GM21619 (cell line): ENCODE results near the gene MGARP.
"Not testable (repeated sequence)": the region's sequence is repeated elsewhere in the genome, so short reads cannot be mapped to it uniquely, and the experiment has no call there.

ENCODE experiments used
- ATAC-seq: cut with Tn5 transposase; IDR thresholded peaks from one replicate; pipeline ENCODE4 v1.9.1; 2021; ENCODE audit not compliant: unreplicated experiment

Gene MGARP

DNA sequence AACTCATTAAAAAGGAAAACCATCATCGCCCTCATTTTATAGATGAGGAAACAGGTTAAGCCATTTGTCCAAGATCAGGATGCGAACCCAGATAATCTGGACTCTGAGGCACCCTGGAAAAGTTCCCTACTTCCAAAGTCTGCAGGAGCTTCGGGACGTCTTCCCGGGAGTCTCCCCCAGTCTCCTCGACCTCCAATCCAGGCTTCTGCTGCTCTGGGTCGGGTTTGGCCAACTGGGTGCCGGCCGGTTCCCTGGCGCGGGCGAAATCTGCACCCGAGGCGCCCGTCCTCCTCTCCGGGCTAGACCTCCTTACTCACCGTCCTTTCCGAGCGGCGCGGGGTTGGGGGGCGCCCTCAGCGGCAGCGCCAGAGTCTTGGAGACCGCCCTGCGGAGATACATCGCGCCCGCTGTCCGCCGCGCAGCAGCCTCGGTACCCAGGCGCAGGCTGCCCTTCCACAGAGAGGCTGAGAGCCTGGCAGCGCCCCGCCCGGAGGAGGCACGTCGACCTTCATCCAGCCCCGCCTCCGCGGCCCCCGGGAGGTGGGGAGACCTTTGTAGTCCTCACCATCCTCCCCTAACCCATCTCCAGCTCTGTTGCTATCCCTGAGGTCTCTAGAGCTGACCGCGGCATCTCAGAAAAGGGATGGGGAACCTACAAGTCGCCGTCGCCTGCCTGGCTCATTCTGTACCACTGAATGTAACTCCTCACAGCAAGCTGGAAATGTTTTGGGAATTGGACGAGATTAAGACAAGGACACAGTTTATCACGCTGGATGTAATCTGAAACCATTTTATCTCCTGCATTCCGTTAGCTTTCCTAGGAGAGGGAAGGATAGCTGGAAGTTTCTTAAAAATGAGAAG lies at the start of gene MGARP:
Gene MGARP (minus strand): TSS at position 466 of the 861 bp plus-strand sequence. CDS start 67 bp downstream, at position 399.
- no peak for ATAC-seq

DNA sequence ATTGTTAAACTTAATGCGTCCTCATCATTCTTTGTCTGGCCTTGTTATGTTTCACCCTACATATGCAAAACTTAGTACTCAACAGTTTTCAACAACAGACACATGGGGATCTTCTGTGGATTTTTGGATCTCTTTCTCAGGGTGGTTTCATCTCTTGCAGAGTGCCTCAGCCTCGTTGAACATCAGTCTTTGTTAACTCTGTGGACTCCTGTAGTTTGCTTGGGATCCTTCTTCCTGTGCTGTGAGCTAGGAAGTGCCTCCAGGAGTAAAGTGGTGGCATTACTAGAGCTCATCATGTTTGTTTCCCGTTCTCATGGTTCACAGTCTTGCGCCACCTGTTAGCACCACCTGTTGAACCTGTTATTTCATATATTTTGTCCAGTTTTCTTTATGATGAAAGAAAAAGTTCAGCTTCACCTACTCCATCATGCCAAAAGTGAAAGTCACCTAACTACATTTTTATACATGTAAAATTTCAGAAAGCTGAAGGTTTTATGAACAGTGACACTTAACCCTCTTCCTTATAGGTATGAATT lies 49.7 kb upstream of the MGARP start:
- ATAC-seq: no peak

DNA sequence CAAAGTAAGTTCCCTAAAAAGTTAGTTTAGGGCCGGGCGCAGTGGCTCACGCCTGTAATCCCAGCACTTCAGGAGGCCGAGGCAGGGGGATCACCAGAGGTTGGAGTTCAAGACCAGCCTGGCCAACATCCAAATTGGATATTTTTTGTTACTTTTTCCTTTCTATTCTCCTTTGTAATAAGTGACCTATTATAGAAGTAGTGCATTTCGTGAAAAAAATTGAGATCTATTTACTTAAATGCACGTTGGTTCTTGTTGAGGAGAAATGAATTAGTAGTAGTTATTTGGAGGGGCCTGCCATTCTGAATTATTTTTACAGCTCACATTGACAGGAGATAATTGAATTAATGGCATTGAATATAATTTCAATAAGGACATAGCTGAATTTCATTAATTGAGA lies 44.6 kb upstream of the MGARP start:
- ATAC-seq: no peak

DNA sequence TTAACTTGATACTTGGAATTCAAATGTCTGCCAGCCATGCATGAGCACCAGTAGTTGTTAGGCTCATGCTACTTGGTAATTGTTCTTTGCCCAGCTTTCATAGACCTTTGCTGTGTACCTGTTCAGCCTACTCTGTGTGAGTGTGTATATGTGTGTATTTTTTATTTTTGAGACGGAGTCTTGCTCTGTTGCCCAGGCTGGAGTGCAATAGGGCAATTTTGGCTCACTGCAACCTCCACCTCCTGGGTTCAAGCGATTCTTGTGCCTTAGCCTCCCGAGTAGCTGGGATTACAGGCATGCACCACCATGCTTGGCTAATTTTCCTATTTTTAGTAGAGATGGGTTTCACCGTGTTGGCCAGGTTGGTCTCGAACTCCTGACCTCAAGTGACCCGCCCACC lies 42.5 kb upstream of the MGARP start:
- not testable (repeated sequence) for ATAC-seq

DNA sequence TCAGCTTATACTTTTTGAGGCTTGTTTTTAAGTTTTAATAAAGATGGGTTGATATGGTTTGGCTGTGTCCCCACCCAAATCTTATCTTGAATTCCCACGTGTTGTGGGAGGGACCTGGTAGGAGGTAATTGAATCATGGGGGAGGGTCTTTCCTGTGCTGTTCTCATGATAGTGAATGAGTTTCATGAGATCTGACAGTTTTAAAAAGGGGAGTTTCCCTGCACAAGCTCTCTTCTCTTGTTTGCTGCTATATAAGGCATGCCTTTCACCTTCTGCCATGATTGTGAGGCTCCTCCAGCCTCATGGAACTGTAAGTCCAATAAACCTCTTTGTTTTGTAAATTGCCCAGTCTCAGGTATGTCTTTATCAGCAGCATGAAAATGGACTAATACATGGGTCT lies 42.0 kb upstream of the MGARP start:
- ATAC-seq: not testable (repeated sequence)

DNA sequence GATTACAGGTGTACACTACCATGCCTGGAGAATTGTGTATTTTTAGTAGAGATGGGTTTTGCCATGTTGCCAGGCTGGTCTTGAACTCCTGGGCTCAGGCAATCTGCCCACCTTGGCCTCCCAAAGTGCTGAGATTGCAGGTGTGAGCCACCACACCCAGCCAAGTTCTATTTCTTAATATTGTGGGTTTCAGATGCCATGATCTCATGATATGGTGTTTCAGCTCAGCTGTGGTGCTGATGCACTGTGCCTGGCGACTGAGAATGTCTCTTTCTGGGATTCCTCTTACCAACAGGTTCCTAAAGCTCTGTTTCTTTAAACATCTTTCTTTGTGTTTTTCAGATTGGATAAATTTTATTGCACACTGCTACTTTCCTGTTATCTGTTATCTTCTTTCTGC lies 39.5 kb upstream of the MGARP start:
- ATAC-seq: no peak

DNA sequence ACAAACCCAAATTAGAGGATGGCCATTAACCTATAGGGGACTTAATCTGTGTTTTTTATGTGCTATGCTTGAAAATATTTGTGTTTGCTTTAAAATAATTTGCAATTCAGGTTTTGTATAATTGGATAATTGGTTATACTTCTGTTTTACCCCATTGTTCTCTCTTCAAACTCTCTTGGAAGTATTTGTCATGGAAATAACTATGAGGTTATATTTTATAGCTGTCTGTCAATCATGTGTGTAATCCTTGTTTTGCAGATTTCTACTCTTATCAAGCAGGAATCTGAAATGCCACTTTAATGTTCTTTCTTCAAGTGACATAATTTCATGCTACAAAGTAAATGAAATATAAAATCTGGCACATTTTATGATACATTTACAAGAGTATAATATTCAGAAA lies 37.6 kb upstream of the MGARP start:
- ATAC-seq: no peak

DNA sequence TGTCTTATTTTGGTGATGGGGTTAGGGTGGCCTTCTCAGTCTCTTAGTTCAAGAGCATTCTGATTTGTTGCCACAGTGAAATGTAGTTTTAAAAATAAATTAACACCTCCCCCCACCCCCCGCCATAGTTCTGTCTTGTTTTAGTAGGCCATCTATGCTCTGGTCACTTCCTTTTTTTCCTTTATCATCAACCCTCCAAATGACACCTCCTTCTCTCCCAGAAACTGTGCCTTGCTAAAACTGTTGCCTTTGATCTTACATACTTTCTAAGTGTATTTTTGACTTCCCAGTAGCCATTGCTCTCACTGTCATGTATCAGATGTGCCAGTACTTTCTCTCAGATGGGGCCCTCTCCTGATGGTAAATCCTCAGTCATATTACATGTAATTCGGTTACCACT lies 36.7 kb upstream of the MGARP start:
- no peak for ATAC-seq

DNA sequence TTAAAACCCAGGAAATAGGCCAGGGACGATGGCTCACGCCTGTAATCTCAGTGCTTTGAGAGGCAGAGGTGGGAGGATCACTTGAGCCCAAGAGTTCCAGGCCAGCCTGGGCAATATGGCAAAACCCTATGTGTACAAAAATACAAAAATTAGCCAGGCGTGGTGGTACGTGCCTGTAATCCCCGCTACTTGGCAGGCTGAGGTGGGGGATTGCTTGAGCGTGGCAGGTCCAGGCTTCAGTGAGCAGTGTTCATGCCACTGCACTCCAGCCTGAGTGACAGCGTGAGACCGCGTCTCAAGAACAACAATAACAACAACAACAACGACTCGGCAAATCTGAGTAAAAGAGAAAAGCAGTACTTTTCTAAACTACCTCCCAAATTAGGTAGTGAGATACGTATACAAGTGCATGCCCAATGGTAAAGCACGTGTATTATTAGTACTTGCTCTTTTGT lies 35.2 kb upstream of the MGARP start:
- peak; percentile 68 for ATAC-seq

DNA sequence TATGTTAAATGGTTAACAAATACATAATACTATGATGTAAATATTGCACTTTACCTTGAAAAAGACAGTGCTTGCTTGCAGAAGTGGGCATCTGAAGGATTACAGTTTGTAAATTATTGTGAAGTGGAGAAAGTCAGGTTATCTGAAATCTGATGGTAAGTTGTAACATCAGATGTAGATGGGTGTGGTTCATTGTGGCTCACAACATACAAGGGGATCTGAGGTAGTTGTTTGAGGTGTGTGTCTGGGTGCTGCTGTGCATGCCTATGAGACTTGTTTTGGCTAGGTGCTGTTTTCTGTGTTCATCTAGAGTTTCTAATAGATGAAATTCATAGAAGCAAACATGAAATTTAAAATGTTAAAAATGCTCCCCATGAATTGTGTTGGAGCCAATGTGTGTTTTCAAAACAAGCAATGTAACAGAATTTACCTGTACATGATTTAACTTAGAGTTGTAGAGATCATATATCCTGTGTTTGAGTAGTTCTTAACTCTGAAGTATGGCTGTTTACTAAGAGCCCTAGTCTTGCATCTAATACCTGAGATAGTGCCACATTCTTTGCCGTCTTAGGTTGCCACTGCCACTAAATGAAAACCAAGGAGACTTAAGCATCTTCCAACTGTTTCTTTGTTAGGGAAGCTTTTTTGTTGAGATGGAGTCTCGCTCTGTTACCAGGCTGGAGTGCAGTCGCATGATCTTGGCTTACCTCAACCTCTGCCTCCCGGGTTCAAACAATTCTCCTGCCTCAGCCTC lies 34.2 kb upstream of the MGARP start:
- no peak for ATAC-seq

DNA sequence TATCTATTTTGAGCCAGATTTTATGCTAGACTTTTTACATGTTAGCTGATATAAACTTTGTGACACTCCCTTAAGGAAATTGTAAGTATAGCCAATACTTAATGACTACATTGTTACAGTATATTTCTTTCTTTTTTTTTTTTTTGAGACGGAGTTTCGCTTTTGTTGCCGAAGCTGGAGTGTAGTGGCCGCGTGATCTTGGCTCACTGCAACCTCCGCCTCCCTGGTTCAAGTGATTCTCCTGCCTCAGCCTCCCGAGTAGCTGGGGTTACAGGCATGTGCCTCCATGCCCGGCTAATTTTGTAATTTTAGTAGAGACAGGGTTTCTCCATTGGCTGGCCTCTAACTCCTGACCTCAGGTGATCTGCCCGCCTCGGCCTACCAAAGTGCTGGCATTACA lies 33.4 kb upstream of the MGARP start:
- ATAC-seq: not testable (repeated sequence)

DNA sequence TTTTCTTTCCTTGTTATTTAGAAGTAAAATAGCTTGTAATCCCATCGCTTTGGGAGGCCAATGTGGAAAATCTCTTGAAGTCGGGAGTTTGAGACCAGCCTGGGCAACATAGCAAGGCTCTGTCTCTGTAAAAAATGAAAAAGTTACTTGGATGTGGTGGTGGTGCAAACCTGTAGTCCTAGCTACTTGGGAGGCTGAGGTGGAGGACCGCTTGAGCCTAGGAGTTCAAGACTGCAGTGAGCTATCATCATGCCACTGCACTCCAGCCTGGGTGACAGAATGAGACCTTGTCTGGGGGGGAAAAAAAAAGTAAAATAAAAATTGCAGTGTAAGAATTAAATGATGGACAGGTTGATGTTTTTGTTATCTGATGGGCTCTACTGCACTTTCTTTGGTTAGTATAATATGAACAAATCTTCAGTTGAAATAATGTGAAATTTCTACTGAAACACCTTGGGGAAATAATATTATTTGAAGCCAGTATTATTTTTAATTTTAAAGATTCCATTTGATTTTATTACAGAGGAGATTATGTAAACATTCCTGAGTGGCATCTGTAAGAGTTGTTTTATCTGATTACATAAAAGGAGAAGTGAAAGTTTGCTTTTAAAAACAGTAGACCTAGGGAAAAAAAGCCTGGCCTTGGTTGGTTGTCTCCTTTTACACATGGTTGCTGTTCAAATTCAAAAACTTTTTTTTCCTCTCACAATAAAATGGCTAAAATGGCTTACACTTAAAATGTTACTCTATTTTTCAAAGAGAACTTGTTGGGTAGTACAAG lies 32.7 kb upstream of the MGARP start:
- no peak for ATAC-seq

DNA sequence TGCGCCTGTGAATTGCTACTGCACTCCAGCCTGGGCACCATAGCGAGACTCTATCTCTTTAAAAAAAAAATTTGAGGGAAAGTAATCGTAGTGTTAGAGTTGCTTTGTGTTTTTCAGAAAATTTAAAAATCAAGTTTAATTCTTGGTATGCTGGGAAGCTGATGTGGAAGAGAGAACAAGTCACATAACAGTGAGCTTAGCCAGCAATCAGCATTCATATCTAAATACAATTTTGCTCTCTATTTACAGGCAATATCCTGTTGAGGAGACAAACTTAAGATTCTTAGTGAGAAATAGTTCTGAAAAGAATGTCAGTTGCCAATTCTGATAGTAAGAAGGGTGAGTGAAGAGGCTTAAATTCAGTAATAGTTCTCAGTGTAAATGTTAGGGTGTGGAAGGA lies 31.9 kb upstream of the MGARP start:
- no peak for ATAC-seq

DNA sequence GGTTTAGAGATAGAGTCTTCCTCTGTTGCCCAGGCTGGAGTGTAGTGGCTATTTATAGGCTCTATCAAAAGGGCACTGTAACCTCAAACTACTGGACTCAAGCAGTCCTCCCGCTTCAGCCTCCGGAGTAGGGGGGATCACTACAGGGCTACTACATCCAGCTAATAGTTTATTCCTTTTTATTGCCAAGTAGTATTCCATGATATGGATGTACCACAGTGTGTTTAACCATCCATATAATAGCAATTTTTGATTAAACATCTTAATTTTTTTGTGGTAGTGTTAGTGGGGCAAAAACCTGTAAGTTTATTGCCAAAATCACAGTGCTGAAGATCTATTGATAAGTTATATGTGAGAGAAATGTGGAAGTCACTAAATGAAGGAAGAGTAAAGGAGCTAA lies 24.9 kb upstream of the MGARP start:
- no peak for ATAC-seq

DNA sequence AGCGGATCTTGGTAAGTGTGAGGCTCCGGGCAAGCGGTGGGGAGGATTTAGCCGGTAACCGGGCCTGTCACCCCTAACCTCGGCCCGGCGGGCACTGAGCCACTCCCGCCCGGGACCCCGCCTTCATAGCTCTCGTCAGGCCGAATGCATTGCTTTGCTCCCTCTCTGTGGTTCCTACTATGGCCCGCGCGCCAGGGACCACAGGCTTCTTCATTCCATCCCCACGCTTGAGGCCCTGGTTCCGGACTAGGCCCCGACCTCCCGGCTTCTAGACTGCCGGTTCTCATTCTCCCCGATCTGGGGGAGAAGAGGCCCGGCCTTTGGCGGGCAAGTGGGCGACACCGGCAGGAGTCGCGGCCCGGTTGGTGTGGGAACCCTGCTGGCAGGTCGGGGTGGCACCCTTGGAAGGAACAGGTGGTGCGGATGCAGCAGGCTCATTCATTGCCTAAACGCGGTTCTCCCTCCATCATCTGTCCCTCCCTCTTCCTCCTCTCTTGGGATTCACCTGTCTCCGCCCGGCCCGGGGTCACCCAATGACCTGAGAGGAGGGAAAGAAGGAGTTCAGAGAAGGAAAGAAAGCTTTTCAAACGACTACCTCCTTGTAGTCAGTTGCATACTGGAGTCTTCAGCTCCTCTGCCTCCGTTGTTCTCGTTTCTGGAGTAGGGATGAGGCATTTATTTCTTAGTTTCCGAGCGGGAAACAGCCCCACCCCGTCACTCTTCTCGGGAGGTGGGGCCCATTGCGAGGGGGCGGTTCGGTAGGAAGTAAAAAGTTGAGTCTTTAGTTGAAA lies 22.0 kb upstream of the MGARP start, which contains the start of gene NDUFC1:
Gene NDUFC1 (minus strand): TSS at position 657 of the 791 bp plus-strand sequence. CDS start 6,679 bp downstream, outside the sequence.
- ATAC-seq: peak; percentile 40

DNA sequence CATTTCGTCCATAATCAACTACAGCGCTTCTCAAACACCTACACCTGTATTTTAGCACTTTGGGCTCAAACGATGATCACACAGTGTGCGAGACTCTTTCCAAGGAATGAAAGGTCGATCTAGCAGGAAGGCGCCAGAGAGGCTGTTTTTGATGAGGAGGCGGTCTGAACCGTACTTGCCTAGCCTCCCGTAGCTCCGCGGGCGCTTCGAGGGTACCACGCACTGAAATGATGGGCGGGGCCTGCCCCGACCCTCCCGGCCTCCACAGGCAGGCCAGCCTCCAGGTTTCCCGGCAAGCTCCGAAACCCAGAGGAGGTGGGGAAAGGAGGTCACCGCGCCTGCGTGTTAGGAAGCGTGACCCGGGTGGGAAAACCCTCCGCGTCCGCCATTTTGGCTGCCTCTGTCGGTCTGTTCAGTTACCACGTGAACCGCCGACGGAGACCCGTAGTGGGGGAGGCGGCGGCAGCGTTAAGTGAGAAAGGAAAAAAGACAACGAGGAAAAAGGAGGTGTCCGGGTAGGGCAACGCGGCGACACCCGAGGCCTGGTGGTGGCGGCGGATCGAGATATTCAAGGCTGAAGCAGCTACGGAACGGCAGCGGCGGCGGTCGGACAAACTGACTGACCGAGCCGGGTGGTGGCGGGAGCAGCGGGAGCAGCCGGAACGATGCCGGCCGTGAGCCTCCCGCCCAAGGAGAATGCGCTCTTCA lies 21.2 kb upstream of the MGARP start, which contains the start of gene NAA15:
Gene NAA15 (plus strand): TSS at position 393 of the 708 bp plus-strand sequence. CDS start 273 bp downstream, at position 666.
- peak; percentile 84 for ATAC-seq

DNA sequence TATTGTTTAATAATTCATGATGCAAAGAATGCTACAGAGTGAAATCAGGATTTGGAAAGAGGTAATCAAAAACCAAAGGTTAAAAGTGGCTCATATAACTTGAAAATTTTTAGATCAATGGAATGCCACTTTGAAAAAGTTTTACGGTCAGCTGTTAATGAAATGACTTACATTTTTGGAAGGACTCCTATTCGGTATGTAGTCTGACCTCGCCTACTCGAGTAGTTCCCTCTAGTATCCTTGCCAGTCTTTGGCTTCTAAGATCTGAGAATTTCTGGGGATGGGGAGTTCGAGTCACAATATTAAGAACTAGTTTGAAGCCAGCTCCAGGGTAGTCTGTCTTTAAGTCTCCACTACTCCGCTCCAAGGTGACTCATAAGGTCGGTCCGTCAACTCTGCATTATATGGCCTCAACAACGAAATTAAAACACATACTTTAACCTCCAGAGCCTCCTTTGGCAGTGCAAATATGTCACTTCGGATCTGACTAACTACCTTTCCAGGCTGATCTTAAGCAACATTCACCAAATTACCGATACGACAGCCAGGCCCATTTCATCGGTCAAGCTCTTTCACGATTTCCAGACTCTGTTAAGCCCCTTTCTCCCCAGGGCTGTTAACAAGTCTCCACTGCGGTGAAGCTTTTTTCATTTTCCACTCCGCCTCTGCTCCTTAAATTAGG lies 20.5 kb upstream of the MGARP start:
- ATAC-seq: peak; percentile 2

DNA sequence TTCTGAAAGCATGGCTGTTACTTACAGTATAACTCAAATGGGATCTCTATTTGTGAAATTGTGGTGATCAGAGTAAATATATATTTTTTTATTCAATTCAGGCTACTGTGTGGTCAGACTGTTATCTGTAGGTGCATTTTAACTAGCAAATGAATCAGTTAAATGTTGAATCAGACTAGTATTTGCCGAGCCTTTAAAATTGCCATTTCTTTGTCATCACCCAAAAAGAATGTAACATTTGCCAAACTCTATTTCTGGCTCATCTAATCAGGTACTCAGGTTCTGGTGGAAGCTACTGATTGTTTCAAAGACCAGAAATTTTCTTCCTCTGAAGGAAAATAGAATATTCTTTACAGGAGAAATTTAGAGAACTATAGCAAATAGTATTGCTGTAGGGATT lies 19.5 kb upstream of the MGARP start:
- no peak for ATAC-seq

DNA sequence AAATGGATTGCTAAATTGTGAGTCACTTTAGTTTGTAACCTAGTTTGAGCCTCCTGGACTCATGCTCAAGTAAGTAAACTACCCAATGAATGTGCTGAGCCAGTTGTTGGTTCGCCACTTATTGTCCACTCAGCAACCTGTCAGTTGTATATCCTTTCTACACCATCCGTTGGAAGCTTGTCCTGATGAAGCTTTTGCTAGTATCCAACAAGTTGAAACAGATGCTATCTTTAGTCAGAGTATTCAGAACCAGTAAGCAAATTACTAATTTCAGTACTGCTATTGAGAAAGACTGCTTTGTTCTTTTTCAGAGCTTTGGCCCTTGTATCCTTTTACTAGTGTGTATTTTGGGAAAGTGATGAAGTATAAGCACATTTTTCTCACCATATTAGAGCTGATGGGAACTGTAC lies 17.0 kb upstream of the MGARP start:
- ATAC-seq: no peak
